Endodermal cell (in vitro differentiated cells): ENCODE results near the gene CELF1. TPM values are rescaled to one million over a fixed set of nuclear protein-coding genes. Genes with fewer than 3 reads are reported as not detected.

ENCODE experiments used
- DNase-seq: peaks from one replicate; pipeline ENCODE4 v3.0.0-alpha.2; 2017
- H3K27ac ChIP-seq: 2 replicates; pipeline ENCODE4 v1.5.1; 2013; ENCODE audit warnings: mild to moderate bottlenecking, low read depth, low read length, moderate library complexity
- H3K27me3 ChIP-seq: 2 replicates; pipeline ENCODE4 v1.6.1; 2013; ENCODE audit warnings: mild to moderate bottlenecking, low read length, moderate library complexity; ENCODE audit not compliant: insufficient read depth, control insufficient read depth, poor library complexity, severe bottlenecking
- H3K36me3 ChIP-seq: 2 replicates; pipeline ENCODE4 v1.7.0; 2013; ENCODE audit warnings: mild to moderate bottlenecking, low read length, moderate library complexity; ENCODE audit not compliant: control insufficient read depth, insufficient read depth
- H3K4me1 ChIP-seq: one replicate; pipeline ENCODE4 v1.7.0; 2013; ENCODE audit warnings: low read length; ENCODE audit not compliant: control insufficient read depth, insufficient read depth
- H3K4me3 ChIP-seq: 2 replicates; pipeline ENCODE4 v1.5.1; 2013; ENCODE audit warnings: mild to moderate bottlenecking, low read length, moderate library complexity
- H3K9ac ChIP-seq: 2 replicates; pipeline ENCODE4 v1.6.1; 2013; ENCODE audit warnings: mild to moderate bottlenecking, low read length, moderate library complexity; ENCODE audit not compliant: poor library complexity, severe bottlenecking; ENCODE audit errors: extremely low read depth
- H3K9me3 ChIP-seq: 2 replicates; pipeline ENCODE4 v1.6.1; 2013; ENCODE audit warnings: mild to moderate bottlenecking, low read length, moderate library complexity; ENCODE audit not compliant: control insufficient read depth
- H3K27ac Mint-ChIP-seq: 2 replicates; pipeline ENCODE4 v1.8.0; 2020; ENCODE audit warnings: mixed read lengths
- H3K27me3 Mint-ChIP-seq: 2 replicates; pipeline ENCODE4 v1.8.0; 2021; ENCODE audit warnings: mild to moderate bottlenecking, mixed read lengths; ENCODE audit not compliant: insufficient read depth
- H3K36me3 Mint-ChIP-seq: 2 replicates; pipeline ENCODE4 v1.8.0; 2020; ENCODE audit warnings: low read depth, mixed read lengths
- H3K4me1 Mint-ChIP-seq: 2 replicates; pipeline ENCODE4 v1.8.0; 2020; ENCODE audit warnings: mixed read lengths
- H3K4me3 Mint-ChIP-seq: 2 replicates; pipeline ENCODE4 v1.8.0; 2020; ENCODE audit warnings: mild to moderate bottlenecking, moderate library complexity, mixed read lengths
- H3K9me3 Mint-ChIP-seq: 2 replicates; pipeline ENCODE4 v1.8.0; 2020; ENCODE audit warnings: mild to moderate bottlenecking, mixed read lengths
- WGBS, 2 experiments: methylation state at CpG; one replicate each; pipeline versions ENCODE4 v1.1.5 to v1.1.7; 2013; ENCODE audit warnings: missing lambda C conversion rate in 2 of 2, mixed read lengths in 1 of 2; ENCODE audit not compliant: insufficient coverage in 1 of 2, insufficient read length in 1 of 2; 5-methylcytosine and 5-hydroxymethylcytosine counted together
- total RNA-seq, 2 donors: library from RNA; stranded (reverse); fragmentation: NEBNext Ultra II Directional in 1 of 2; extraction: Animal tissue kit (Norgen Biotek cat#: 25700) in 1 of 2; gene quantifications; 2 replicates in 1 of 2; 3 replicates in 1 of 2; pipeline ENCODE4 v1.2.1, GENCODE V29; 2021
- TF ChIP-seq, protein P1 (sequence below): fragments of 200-600 bp; sonication (generic); conservative IDR thresholded peaks from 2 replicates; pipeline ENCODE4 v1.5.0; 2021; ENCODE audit warnings: antibody characterized with exemption, mild to moderate bottlenecking

CELF1 gene
- total RNA-seq, 2 donors from 2014 or later, result 202 to 205 TPM

GRCh38 chr11:47583844-47584243 lies 30.9 kb upstream of the CELF1 start:
- Histone ChIP-seq H3K36me3 (peaks cover 53% of the 10 kb centered on the region), H3K9ac (no peak overlapping the region), H3K4me3 (no peak overlapping the region), H3K4me1 (no peaks in the 10 kb centered on the region), H3K27ac (no peak overlapping the region), H3K9me3 (no peaks in the 10 kb centered on the region), H3K27me3 (no peaks in the 10 kb centered on the region)
- TF ChIP-seq, protein P1, sequence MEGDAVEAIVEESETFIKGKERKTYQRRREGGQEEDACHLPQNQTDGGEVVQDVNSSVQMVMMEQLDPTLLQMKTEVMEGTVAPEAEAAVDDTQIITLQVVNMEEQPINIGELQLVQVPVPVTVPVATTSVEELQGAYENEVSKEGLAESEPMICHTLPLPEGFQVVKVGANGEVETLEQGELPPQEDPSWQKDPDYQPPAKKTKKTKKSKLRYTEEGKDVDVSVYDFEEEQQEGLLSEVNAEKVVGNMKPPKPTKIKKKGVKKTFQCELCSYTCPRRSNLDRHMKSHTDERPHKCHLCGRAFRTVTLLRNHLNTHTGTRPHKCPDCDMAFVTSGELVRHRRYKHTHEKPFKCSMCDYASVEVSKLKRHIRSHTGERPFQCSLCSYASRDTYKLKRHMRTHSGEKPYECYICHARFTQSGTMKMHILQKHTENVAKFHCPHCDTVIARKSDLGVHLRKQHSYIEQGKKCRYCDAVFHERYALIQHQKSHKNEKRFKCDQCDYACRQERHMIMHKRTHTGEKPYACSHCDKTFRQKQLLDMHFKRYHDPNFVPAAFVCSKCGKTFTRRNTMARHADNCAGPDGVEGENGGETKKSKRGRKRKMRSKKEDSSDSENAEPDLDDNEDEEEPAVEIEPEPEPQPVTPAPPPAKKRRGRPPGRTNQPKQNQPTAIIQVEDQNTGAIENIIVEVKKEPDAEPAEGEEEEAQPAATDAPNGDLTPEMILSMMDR, result no peak
- peaks cover 7% of the 10 kb centered on the region for H3K4me1 Mint-ChIP-seq
- peak overlapping the region; percentile 44 for H3K27ac Mint-ChIP-seq
- peaks cover 2% of the 10 kb centered on the region for H3K9me3 Mint-ChIP-seq
- H3K4me3 Mint-ChIP-seq, result no peak overlapping the region
- H3K27me3 Mint-ChIP-seq, result no peaks in the 10 kb centered on the region
- WGBS, 2 experiments, result 88 to 93% methylated on average over 4 to 5 of the region's 5 CpGs
- peaks cover 48% of the 10 kb centered on the region for H3K36me3 Mint-ChIP-seq
- DNase-seq, result no peak

DNA sequence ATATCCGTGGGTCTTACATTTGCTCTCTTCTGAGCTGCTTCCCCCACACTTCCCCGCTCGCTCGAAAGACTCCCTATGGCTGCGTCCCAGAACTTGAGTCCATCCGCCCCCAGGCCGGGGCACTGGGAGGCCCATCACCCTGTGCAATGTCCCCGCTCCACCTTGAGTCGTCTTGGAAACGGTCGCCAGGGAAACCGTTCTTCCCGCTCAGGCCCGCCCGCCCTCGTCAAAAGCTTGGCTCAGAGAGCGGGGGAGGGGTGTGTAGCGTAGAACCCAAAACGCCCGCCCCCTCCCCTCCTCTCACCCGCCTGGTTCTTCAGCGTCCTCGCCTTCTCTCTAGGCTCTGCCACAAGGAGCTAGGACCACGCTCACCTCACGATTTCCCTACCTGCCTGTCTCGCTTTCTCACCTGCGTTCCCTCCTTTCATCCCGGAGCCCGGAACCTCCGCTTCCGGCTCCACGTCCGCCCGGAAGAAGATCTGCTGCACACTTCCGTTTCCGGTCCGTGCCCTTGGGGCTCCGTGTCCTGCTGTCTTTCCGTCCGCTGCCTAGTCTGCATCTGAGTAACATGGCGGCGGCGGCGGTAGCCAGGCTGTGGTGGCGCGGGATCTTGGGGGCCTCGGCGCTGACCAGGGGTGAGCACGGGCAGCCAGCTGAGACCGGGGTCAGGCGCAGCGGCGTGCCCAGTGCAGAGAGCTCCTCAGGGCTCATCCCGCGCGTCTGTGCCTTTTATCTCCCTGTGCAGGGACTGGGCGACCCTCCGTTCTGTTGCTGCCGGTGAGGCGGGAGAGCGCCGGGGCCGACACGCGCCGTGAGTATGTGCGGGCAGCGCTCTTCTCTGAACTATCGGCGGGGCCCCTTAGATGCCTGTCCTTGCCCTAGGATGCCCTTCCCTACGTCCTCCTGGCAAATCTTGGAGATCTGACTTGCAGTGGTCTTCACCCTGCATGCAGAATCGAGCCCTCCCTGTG lies 25.9 kb upstream of the CELF1 start, which contains the start of the genes KBTBD4 and NDUFS3:
Gene KBTBD4 (minus strand): TSS at position 447 of the 971 bp plus-strand sequence. CDS start 19 bp downstream, at position 428.
Gene NDUFS3 (plus strand): TSS at position 551 of the 971 bp plus-strand sequence. CDS start 18 bp downstream, at position 569.
- peak within 1 kb of the TSS; percentile 96 for H3K4me3 Mint-ChIP-seq
- Histone ChIP-seq H3K4me3 (peak within 1 kb of the TSS; percentile 98), H3K9ac (peak within 1 kb of the TSS; percentile 79), H3K9me3 (no peaks in the 10 kb centered on the region), H3K27me3 (no peaks in the 10 kb centered on the region), H3K36me3 (peaks cover 67% of the 10 kb centered on the region), H3K27ac (peak within 1 kb of the TSS; percentile 94), H3K4me1 (peaks cover 4% of the 10 kb centered on the region)
- TF ChIP-seq, protein P1, result no peak
- H3K27ac Mint-ChIP-seq, result peak within 1 kb of the TSS; percentile 98
- no peaks in the 10 kb centered on the region for H3K9me3 Mint-ChIP-seq
- no peaks in the 10 kb centered on the region for H3K27me3 Mint-ChIP-seq
- 0% methylated on average over 48 to 72 of the region's 72 CpGs for WGBS, 2 experiments
- peak; percentile 96 for DNase-seq
- peaks cover 11% of the 10 kb centered on the region for H3K4me1 Mint-ChIP-seq
- peaks cover 58% of the 10 kb centered on the region for H3K36me3 Mint-ChIP-seq

- Mint-ChIP-seq H3K9me3 (no peaks in the 10 kb centered on the region), H3K27ac (peak overlapping the region; percentile 98)
- WGBS, 2 experiments, result 89 to 91% methylated on average over 13 of the region's 13 CpGs
These were observed 24.6 kb upstream of the CELF1 start for GRCh38 chr11:47577460-47578041.

More at GRCh38 chr11:47577460-47578041, 24.6 kb upstream of the CELF1 start:
- peak overlapping the region; percentile 79 for H3K9ac ChIP-seq
- H3K4me3 Mint-ChIP-seq, result peak overlapping the region; percentile 96
- peaks cover 56% of the 10 kb centered on the region for H3K36me3 Mint-ChIP-seq
- peaks cover 68% of the 10 kb centered on the region for H3K36me3 ChIP-seq
- peaks cover 4% of the 10 kb centered on the region for H3K4me1 ChIP-seq
- H3K4me3 ChIP-seq, result peak overlapping the region; percentile 98
- peaks cover 11% of the 10 kb centered on the region for H3K4me1 Mint-ChIP-seq
- H3K27me3 Mint-ChIP-seq, result no peaks in the 10 kb centered on the region
- DNase-seq, result no peak
- H3K9me3 ChIP-seq, result no peaks in the 10 kb centered on the region
- no peak overlapping the region for H3K27ac ChIP-seq
- TF ChIP-seq, protein P1, result no peak
- H3K27me3 ChIP-seq, result no peaks in the 10 kb centered on the region
